Motor neuron (in vitro differentiated cells): ENCODE results near the gene LRRC1. TPM values are rescaled to one million over a fixed set of nuclear protein-coding genes. Genes with fewer than 3 reads are reported as not detected.
A peak's percentile ranks its signal among the peaks of the same experiment; 100 is the strongest.
"Not testable (repeated sequence)": the region's sequence is repeated elsewhere in the genome, so short reads cannot be mapped to it uniquely, and the experiment has no call there.

Experiments
- ATAC-seq, 8 experiments: fragments of 200-7000 bp; cut with Tn5 transposase; replicated peaks in 6 of 8; 2 replicates each; pipeline ENCODE4 v1.8.0; 2021; ENCODE audit warnings: mild to moderate bottlenecking in 8 of 8, moderate library complexity in 8 of 8
- H3K27ac ChIP-seq, 2 donors: fragments of 250-450 bp; sonication (Bioruptor Pico); 2 replicates each; pipeline ENCODE4 v1.9.0; 2021; ENCODE audit warnings: antibody characterized with exemption in 2 of 2, mild to moderate bottlenecking in 2 of 2, moderate library complexity in 1 of 2
- H3K4me1 ChIP-seq, 2 donors: fragments of 250-450 bp; sonication (Bioruptor Pico); replicated peaks in 1 of 2; 2 replicates each; pipeline ENCODE4 v1.6.1; 2021; ENCODE audit warnings: antibody characterized with exemption in 2 of 2, mild to moderate bottlenecking in 2 of 2, moderate library complexity in 1 of 2
- H3K4me3 ChIP-seq, 5 donors: fragments of 250-450 bp; sonication (Bioruptor Pico); 2 replicates each; pipeline ENCODE4 v1.9.0; 2021; ENCODE audit warnings: antibody characterized with exemption in 5 of 5, mild to moderate bottlenecking in 5 of 5, moderate library complexity in 4 of 5
- WGBS, 10 experiments: fragments of 450-650 bp; shearing (Covaris generic); methylation state at CpG; one replicate each; pipeline ENCODE4 v1.0.0; 2022; 5-methylcytosine and 5-hydroxymethylcytosine counted together
- in situ Hi-C, 9 experiments: fragments of 400-800 bp; cut with MboI; loops; one replicate each; pipeline ENCODE4 v1.15.0; 2021; ENCODE audit warnings: low sequenced_read_pairs in 9 of 9, low pct_unique_long_range_greater_than_20kb in 2 of 9; ENCODE audit not compliant: unreplicated experiment in 9 of 9
- total RNA-seq, 8 experiments: library from RNA; unstranded; fragments of 300-600 nt; gene quantifications; 2 replicates each; pipeline versions ENCODE4 v1.2.3 to v1.2.4, GENCODE V29; 2022

The LRRC1 gene
- total RNA-seq, 8 experiments from 2014 or later, result 4.3 to 9.3 (median 7.8) TPM

- Histone ChIP-seq H3K4me3 (peak overlapping the region; percentile 50 to 75 (median 63)), H3K4me1 (peaks cover 5 to 8% of the 10 kb centered on the region in 2 donors), H3K27ac (peak overlapping the region; percentile 32 to 61)
- peak in 3 of 8 experiments; percentile 8 to 27 (median 16) for ATAC-seq
- in situ Hi-C loops, result loop anchor here in 2 of 9 experiments (25.0 kb wide), 2 partner anchors 142 to 167 kb away; no protein-coding TSS in a partner anchor
- 0 to 2% (median 0%) methylated on average over 3 to 15 of the region's 21 CpGs; no CpG with 5 or more reads in 2 of the 10 experiments for WGBS, 10 experiments
Measured at GRCh38 chr6:53795340-53795701, 516 bp downstream of the LRRC1 start.

GRCh38 chr6:53795702-53796450 lies 1.1 kb downstream of the LRRC1 start:
- H3K27ac ChIP-seq, result no peak overlapping the region
- peak overlapping the region; percentile 50 to 75 (median 63) for H3K4me3 ChIP-seq
- peaks cover 8 to 13% of the 10 kb centered on the region in 2 donors for H3K4me1 ChIP-seq
- WGBS, 10 experiments, result 0 to 40% (median 7%) methylated on average over 1 to 26 of the region's 47 CpGs; no CpG with 5 or more reads in 3 of the 10 experiments
- in situ Hi-C loops, result loop anchor here in 2 of 9 experiments (25.0 kb wide), 2 partner anchors 141 to 166 kb away; no protein-coding TSS in a partner anchor
- ATAC-seq, result peak in 6 of 8 experiments; percentile 3 to 18 (median 11)

- in situ Hi-C loops, result loop anchor here in 2 of 9 experiments (25.0 kb wide), 2 partner anchors 141 to 166 kb away; no protein-coding TSS in a partner anchor
- peaks cover 13 to 17% of the 10 kb centered on the region in 2 donors for H3K4me1 ChIP-seq
- WGBS, 10 experiments, result 35 to 80% (median 58%) methylated on average over 2 to 3 of the region's 3 CpGs; no CpG with 5 or more reads in 2 of the 10 experiments
- no peak overlapping the region for H3K27ac ChIP-seq
- no peak for ATAC-seq
- peak overlapping the region; percentile 50 to 75 (median 63) for H3K4me3 ChIP-seq
Measured at GRCh38 chr6:53796451-53796780, 1.6 kb downstream of the LRRC1 start.

- in situ Hi-C loops, result loop anchor here in 2 of 9 experiments (25.0 kb wide), 2 partner anchors 141 to 166 kb away; no protein-coding TSS in a partner anchor
- WGBS, 10 experiments, result 50 to 89% (median 78%) methylated on average over 1 to 5 of the region's 5 CpGs
- peak overlapping the region; percentile 50 to 75 (median 63) for H3K4me3 ChIP-seq
- ATAC-seq, result no peak
- H3K27ac ChIP-seq, result no peak overlapping the region
- H3K4me1 ChIP-seq, result peaks cover 16 to 21% of the 10 kb centered on the region in 2 donors
Measured at GRCh38 chr6:53796791-53797190, 2.0 kb downstream of the LRRC1 start.

GRCh38 chr6:53797304-53797703 lies 2.5 kb downstream of the LRRC1 start:
- Histone ChIP-seq H3K4me1 (peaks cover 21 to 26% of the 10 kb centered on the region in 2 donors), H3K4me3 (no peak overlapping the region), H3K27ac (no peak overlapping the region)
- no peak for ATAC-seq
- 79 to 100% (median 96%) methylated on average over 1 to 2 of the region's 2 CpGs; no CpG with 5 or more reads in 4 of the 10 experiments for WGBS, 10 experiments
- in situ Hi-C loops, result loop anchor here in 2 of 9 experiments (25.0 kb wide), 2 partner anchors 140 to 165 kb away; no protein-coding TSS in a partner anchor

- in situ Hi-C loops, result loop anchor here in 2 of 9 experiments (25.0 kb wide), 2 partner anchors 138 to 163 kb away; no protein-coding TSS in a partner anchor
- Histone ChIP-seq H3K4me1 (peaks cover 23 to 28% of the 10 kb centered on the region in 2 donors), H3K4me3 (no peak overlapping the region), H3K27ac (no peak overlapping the region)
- ATAC-seq, result no peak
- WGBS, 10 experiments, result 60 to 100% (median 100%) methylated on average over 1 to 3 of the region's 3 CpGs; no CpG with 5 or more reads in 2 of the 10 experiments
Measured at GRCh38 chr6:53799340-53799739, 4.5 kb downstream of the LRRC1 start.

GRCh38 chr6:53801022-53801421 lies 6.2 kb downstream of the LRRC1 start:
- WGBS, 10 experiments, result 0 to 100% (median 70%) methylated on average over 1 of the region's 1 CpG; no CpG with 5 or more reads in 4 of the 10 experiments
- ATAC-seq, result peak in 5 of 8 experiments; percentile 64 to 90 (median 80)

GRCh38 chr6:53802582-53802981 lies 7.8 kb downstream of the LRRC1 start:
- in situ Hi-C loops, result no loop called here
- Histone ChIP-seq H3K4me3 (no peak overlapping the region), H3K27ac (no peak overlapping the region), H3K4me1 (peaks cover 22 to 29% of the 10 kb centered on the region in 2 donors)
- no peak for ATAC-seq

More at GRCh38 chr6:53801022-53801421, 6.2 kb downstream of the LRRC1 start:
- no peak overlapping the region for H3K4me3 ChIP-seq
- H3K27ac ChIP-seq, result peak overlapping the region in 1 of 2 donors; percentile 43
- peaks cover 28 to 34% of the 10 kb centered on the region in 2 donors for H3K4me1 ChIP-seq
- in situ Hi-C loops, result no loop called here

- Histone ChIP-seq H3K4me3 (no peak overlapping the region), H3K4me1 (peaks cover 22 to 29% of the 10 kb centered on the region in 2 donors), H3K27ac (no peak overlapping the region)
- ATAC-seq, result no peak
- in situ Hi-C loops, result no loop called here
- WGBS, 10 experiments, result 50 to 100% (median 92%) methylated on average over 1 to 6 of the region's 6 CpGs; no CpG with 5 or more reads in 1 of the 10 experiments
Measured at GRCh38 chr6:53803081-53803860, 8.5 kb downstream of the LRRC1 start.

- no peak for ATAC-seq
- 76 to 100% (median 82%) methylated on average over 1 to 7 of the region's 7 CpGs; no CpG with 5 or more reads in 2 of the 10 experiments for WGBS, 10 experiments
- no peak overlapping the region for H3K27ac ChIP-seq
- in situ Hi-C loops, result no loop called here
- peaks cover 22 to 29% of the 10 kb centered on the region in 2 donors for H3K4me1 ChIP-seq
- H3K4me3 ChIP-seq, result no peak overlapping the region
Measured at GRCh38 chr6:53805016-53805415, 10.2 kb downstream of the LRRC1 start.

GRCh38 chr6:53805725-53806124 lies 10.9 kb downstream of the LRRC1 start:
- in situ Hi-C loops, result no loop called here
- Histone ChIP-seq H3K27ac (no peak overlapping the region), H3K4me3 (no peak overlapping the region), H3K4me1 (peaks cover 21 to 29% of the 10 kb centered on the region in 2 donors)
- WGBS, 10 experiments, result 44 to 100% (median 71%) methylated on average over 1 to 3 of the region's 4 CpGs; no CpG with 5 or more reads in 4 of the 10 experiments
- ATAC-seq, result peak in 2 of 8 experiments; percentile 31 to 40

- H3K4me3 ChIP-seq, in situ Hi-C loops, ATAC-seq, H3K27ac ChIP-seq: not testable (repeated sequence)
- H3K4me1 ChIP-seq, result peaks cover 6 to 20% of the 10 kb centered on the region in 2 donors
- WGBS, 10 experiments, result 60 to 100% (median 100%) methylated on average over 1 to 2 of the region's 6 CpGs; no CpG with 5 or more reads in 2 of the 10 experiments
Measured at GRCh38 chr6:53807606-53808005, 12.8 kb downstream of the LRRC1 start.
